ENCODE measurements around the gene SLC17A5.
"Not testable (repeated sequence)": the region's sequence is repeated elsewhere in the genome, so short reads cannot be mapped to it uniquely, and the experiment has no call there.

The SLC17A5 gene

DNA sequence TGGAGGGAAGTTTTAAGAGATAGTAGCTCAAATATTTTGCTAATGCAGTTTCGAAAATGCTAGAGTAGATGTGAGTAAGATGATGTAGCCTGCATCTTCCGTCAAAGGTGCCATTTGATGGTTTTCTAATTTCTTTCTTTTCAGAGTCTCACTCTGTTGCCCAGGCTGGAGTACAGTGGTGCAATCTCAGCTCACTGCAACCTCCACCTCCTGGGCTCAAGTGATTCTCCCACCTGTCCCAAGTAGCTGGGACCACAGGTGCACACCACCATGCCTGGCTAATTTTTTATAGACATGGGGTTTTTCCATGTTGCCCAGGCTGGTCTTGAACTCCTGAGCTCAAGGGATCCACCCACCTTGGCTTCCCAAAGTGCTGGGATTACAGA, 87.3 kb downstream of the SLC17A5 start:
- not testable (repeated sequence) for DNase-seq (ENCODE audit: low read depth in 2 of 2)

GRCh38 chr6:73565767-73566485, 87.9 kb downstream of the SLC17A5 start:
- DNase-seq (ENCODE audit: low read depth in 2 of 2), result no peak

DNA sequence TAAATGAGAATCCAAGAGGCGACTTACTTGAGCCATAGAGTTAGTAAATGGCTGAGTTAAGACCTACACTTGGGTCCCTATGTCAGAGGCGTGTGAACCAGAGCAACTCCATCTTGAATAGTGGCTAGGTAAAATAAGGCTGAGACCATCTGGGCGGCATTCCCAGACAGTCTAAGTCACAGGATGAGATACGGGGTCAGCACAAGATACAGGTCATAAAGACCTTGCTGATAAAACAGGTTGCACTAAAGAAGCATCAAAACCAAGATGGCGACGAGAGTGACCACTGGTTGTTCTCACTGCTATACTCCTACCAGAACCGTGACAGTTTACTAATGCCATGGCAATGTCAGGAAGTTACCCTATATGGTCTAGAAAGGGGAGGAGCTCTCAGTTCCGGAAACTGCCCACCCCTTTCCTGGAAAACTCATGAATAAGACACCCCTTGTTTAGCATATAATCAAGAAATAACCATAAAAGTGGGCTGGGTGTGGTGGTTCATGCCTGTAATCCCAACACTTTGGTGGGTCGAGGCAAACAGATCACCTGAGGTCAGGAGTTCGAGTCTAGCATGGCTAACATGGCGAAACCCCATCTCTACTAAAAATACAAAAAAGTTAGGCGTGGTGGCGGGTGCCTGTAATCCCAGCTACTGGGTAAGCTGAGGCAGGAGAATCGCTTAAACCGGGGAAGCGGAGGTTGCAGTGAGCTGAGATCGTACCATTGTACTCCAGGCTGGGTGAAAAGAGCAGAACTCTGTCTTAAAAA, 89.0 kb downstream of the SLC17A5 start:
- DNase-seq (ENCODE audit: low read depth in 2 of 2), result no peak

- no peak for DNase-seq (ENCODE audit: low read depth in 2 of 2)
Observed at GRCh38 chr6:73562558-73562957, 91.2 kb downstream of the SLC17A5 start.

- DNase-seq (ENCODE audit: low read depth in 2 of 2), result no peak
Observed at GRCh38 chr6:73560853-73561407, 92.9 kb downstream of the SLC17A5 start.

DNA sequence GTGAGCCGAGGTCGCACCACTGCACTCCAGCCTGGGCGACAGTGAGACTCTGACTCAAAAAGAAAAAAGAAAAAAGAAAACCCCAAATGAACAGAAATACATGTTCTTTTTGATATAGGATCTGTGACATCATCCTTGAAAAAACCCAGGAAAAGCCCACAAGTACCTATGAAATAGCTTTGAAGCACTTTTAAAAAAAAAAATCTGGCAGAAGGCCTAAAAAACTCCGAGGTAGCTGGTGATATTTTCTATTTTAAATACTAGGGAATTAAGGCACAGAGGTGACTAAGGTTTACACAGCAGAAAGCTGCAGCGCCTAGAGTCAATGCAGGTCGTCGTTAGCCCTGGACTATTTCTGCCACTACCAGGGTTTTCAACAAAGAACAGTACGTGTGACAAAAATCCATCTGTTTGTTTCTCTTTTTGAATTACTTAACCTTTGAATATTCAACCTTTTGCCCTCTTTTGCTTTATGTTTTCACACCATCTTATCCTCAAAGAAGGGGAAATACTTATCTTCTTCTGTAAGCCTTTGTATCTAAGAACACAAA, 93.5 kb downstream of the SLC17A5 start:
- no peak for DNase-seq (ENCODE audit: low read depth in 2 of 2)

- not testable (repeated sequence) for DNase-seq (ENCODE audit: low read depth in 2 of 2)
Observed at GRCh38 chr6:73559399-73559794, 94.4 kb downstream of the SLC17A5 start.

- no peak for DNase-seq (ENCODE audit: low read depth in 2 of 2)
Observed at GRCh38 chr6:73558624-73559398, 95.0 kb downstream of the SLC17A5 start.

GRCh38 chr6:73556836-73557235, 97.0 kb downstream of the SLC17A5 start:
- DNase-seq (ENCODE audit: low read depth in 2 of 2), result no peak

DNA sequence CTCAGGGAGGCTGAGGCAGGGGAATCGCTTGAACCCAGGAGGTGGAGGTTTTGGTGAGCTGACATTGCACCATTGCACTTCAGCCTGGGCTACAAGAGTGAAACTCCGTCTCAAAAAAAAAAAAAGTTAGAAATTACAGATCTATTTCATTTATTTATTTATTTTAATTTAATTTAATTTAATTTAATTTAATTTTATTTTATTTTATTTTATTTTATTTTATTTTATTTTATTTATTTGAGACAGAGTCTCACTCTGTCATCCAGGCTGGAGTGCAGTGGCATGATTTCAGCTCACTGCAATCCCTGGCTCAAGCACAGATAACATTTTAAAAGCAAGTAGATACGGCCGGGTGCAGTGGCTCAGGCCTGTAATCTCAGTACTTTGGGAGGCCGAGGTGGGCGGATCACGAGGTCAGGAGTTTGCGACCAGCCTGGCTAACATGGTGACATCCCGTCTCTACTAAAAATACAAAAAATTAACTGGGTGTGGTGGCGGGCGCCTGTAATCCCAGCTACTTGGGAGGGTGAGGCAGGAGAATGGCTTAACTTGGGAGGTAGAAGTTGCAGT, 98.3 kb downstream of the SLC17A5 start:
- DNase-seq (ENCODE audit: low read depth in 2 of 2), result not testable (repeated sequence)

DNA sequence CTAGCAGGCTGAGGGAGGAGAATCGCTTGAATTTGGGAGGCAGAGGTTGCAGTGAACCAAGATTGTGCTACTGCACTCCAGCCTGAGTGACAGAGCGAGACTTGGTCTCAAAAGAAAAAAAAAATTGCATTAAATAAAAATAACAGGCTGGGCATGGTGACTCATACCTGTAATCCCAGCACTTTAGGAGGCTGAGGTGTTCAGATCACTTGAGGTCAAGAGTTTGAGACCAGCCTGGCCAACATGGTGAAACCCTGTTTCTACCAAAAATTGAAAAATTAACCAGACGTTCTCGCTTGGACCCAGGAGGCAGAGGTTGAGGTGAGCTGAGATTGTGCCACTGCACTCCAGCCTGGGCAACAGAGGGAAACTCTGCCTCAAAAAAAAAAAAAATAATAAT, 102.7 kb downstream of the SLC17A5 start:
- not testable (repeated sequence) for DNase-seq (ENCODE audit: low read depth in 2 of 2)

- no peak for DNase-seq (ENCODE audit: low read depth in 2 of 2)
Observed at GRCh38 chr6:73548458-73549446, 105.0 kb downstream of the SLC17A5 start.

- no peak for DNase-seq (ENCODE audit: low read depth in 2 of 2)
Observed at GRCh38 chr6:73547036-73547435, 106.8 kb downstream of the SLC17A5 start.

Data from stimulated activated CD8-positive, alpha-beta memory T cell treated with anti-CD3 and anti-CD28 coated beads, Interleukin-7, amount 100 ng/mL, for 4 hours (primary cell).